Neural cell (in vitro differentiated cells): ENCODE data around the gene RADIL. TPM values are rescaled to one million over a fixed set of nuclear protein-coding genes. Genes with fewer than 3 reads are reported as not detected.
A peak's percentile ranks its signal among the peaks of the same experiment; 100 is the strongest.

Experiments used
- H2AFZ ChIP-seq: fragments of 200-600, 300-800 bp; sonication (generic), shearing (Covaris generic); 2 replicates; pipeline ENCODE4 v1.6.0; 2014; ENCODE audit warnings: low read depth, mild to moderate bottlenecking, antibody characterized with exemption, low read length, moderate library complexity
- H3F3A ChIP-seq: fragments of 200-600 bp; shearing (Covaris generic); 2 replicates; pipeline ENCODE4 v1.6.1; 2016; ENCODE audit warnings: mild to moderate bottlenecking, moderate library complexity, mixed read lengths, antibody characterized with exemption, low read length; ENCODE audit not compliant: insufficient read depth, poor library complexity, severe bottlenecking
- H3K27ac ChIP-seq: fragments of 200-600, 300-800 bp; sonication (generic), shearing (Covaris generic); 2 replicates; pipeline ENCODE4 v1.5.1; 2014; ENCODE audit warnings: mild to moderate bottlenecking, low read length, moderate library complexity
- H3K27me3 ChIP-seq: fragments of 300-800, 200-600 bp; sonication (generic), shearing (Covaris generic); 2 replicates; pipeline ENCODE4 v1.6.0; 2014; ENCODE audit warnings: mild to moderate bottlenecking, low read depth, low read length, moderate library complexity; ENCODE audit not compliant: insufficient read depth
- H3K36me3 ChIP-seq: fragments of 300-800, 200-600 bp; sonication (generic), shearing (Covaris generic); 2 replicates; pipeline ENCODE4 v1.5.1; 2014; ENCODE audit warnings: mild to moderate bottlenecking, antibody characterized with exemption, low read length, moderate library complexity; ENCODE audit not compliant: insufficient read depth
- H3K4me2 ChIP-seq: fragments of 300-800, 200-600 bp; sonication (generic), shearing (Covaris generic); 2 replicates; pipeline ENCODE4 v1.6.0; 2014; ENCODE audit warnings: mild to moderate bottlenecking, low read length
- H3K4me3 ChIP-seq: fragments of 300-800, 200-600 bp; sonication (generic), shearing (Covaris generic); 2 replicates; pipeline ENCODE4 v1.5.1; 2014; ENCODE audit warnings: mild to moderate bottlenecking, low read length, moderate library complexity
- H3K79me2 ChIP-seq: fragments of 200-600 bp; shearing (Covaris generic); replicated peaks from 2 replicates; pipeline ENCODE4 v1.6.0; 2014; ENCODE audit warnings: mild to moderate bottlenecking, low read length, moderate library complexity; ENCODE audit not compliant: insufficient read depth
- H3K9ac ChIP-seq: fragments of 300-800, 200-600 bp; sonication (generic), shearing (Covaris generic); 2 replicates; pipeline ENCODE4 v1.6.1; 2016; ENCODE audit warnings: mild to moderate bottlenecking, low read length, mixed read lengths
- H3K9me2 ChIP-seq: fragments of 200-600 bp; shearing (Covaris generic); 2 replicates; pipeline ENCODE4 v1.6.1; 2016; ENCODE audit warnings: mild to moderate bottlenecking, low read length, mixed read lengths; ENCODE audit not compliant: insufficient read depth
- H3K9me3 ChIP-seq: fragments of 200-600, 300-800 bp; sonication (generic), shearing (Covaris generic); 2 replicates; pipeline ENCODE4 v1.6.1; 2016; ENCODE audit warnings: mild to moderate bottlenecking, mixed run types, low read length, moderate library complexity, mixed read lengths
- H4K20me1 ChIP-seq: fragments of 200-600 bp; shearing (Covaris generic); 2 replicates; pipeline ENCODE4 v1.6.1; 2016; ENCODE audit warnings: mild to moderate bottlenecking, mixed run types; ENCODE audit not compliant: insufficient read depth
- EP300 ChIP-seq: fragments of 450-650 bp; conservative IDR thresholded peaks from 2 replicates; pipeline ENCODE4 v1.6.1; 2014; ENCODE audit warnings: antibody characterized with exemption, mild to moderate bottlenecking, moderate library complexity; ENCODE audit not compliant: poor library complexity, severe bottlenecking
- EZH2 ChIP-seq: fragments of 200-600, 300-800 bp; shearing (Covaris generic), sonication (generic); IDR thresholded peaks from 2 replicates; pipeline ENCODE4 v1.6.1; 2014; ENCODE audit warnings: antibody characterized with exemption, low read length, borderline replicate concordance, mild to moderate bottlenecking; ENCODE audit not compliant: insufficient read depth, poor library complexity, severe bottlenecking
- MXI1 ChIP-seq: fragments of 450-650 bp; conservative IDR thresholded peaks from 2 replicates; pipeline ENCODE4 v1.6.1; 2014; ENCODE audit warnings: antibody characterized with exemption, mild to moderate bottlenecking; ENCODE audit not compliant: poor library complexity, severe bottlenecking
- POLR2AphosphoS5 ChIP-seq: IDR thresholded peaks from 2 replicates; pipeline ENCODE4 v1.6.1; 2012
- RAD21 ChIP-seq: fragments of 450-650 bp; conservative IDR thresholded peaks from 2 replicates; pipeline ENCODE4 v1.6.1; 2014; ENCODE audit warnings: antibody characterized with exemption, mild to moderate bottlenecking, moderate library complexity
- REST ChIP-seq: IDR thresholded peaks from 2 replicates; pipeline ENCODE4 v1.6.1; 2012; ENCODE audit warnings: borderline replicate concordance
- SMC3 ChIP-seq: fragments of 450-650 bp; conservative IDR thresholded peaks from 2 replicates; pipeline ENCODE4 v1.6.1; 2014; ENCODE audit warnings: antibody characterized with exemption, mild to moderate bottlenecking, moderate library complexity; ENCODE audit not compliant: poor library complexity
- TAF1 ChIP-seq: IDR thresholded peaks from 2 replicates; pipeline ENCODE4 v1.6.1; 2012; ENCODE audit warnings: low read depth
- polyA minus RNA-seq: library from RNA; depleted of rRNA, polyadenylated mRNA; stranded (reverse); fragments of >200 nt; gene quantifications from 2 replicates; pipeline ENCODE4 v1.2.3, GENCODE V29; 2014
- polyA plus RNA-seq: library from polyadenylated mRNA; depleted of rRNA; stranded (reverse); fragments of >200 nt; gene quantifications from 2 replicates; pipeline ENCODE4 v1.2.3, GENCODE V29; 2014
- TF ChIP-seq, protein P1 (sequence below): fragments of 450-650 bp; IDR thresholded peaks from 2 replicates; pipeline ENCODE4 v1.5.1; 2014; ENCODE audit warnings: antibody characterized with exemption, mild to moderate bottlenecking, moderate library complexity; ENCODE audit not compliant: poor library complexity, severe bottlenecking

The RADIL gene
- polyA plus RNA-seq (4.1 and 6.6 TPM in 2 replicates), polyA minus RNA-seq (7.1 and 7.2 TPM in 2 replicates)

DNA sequence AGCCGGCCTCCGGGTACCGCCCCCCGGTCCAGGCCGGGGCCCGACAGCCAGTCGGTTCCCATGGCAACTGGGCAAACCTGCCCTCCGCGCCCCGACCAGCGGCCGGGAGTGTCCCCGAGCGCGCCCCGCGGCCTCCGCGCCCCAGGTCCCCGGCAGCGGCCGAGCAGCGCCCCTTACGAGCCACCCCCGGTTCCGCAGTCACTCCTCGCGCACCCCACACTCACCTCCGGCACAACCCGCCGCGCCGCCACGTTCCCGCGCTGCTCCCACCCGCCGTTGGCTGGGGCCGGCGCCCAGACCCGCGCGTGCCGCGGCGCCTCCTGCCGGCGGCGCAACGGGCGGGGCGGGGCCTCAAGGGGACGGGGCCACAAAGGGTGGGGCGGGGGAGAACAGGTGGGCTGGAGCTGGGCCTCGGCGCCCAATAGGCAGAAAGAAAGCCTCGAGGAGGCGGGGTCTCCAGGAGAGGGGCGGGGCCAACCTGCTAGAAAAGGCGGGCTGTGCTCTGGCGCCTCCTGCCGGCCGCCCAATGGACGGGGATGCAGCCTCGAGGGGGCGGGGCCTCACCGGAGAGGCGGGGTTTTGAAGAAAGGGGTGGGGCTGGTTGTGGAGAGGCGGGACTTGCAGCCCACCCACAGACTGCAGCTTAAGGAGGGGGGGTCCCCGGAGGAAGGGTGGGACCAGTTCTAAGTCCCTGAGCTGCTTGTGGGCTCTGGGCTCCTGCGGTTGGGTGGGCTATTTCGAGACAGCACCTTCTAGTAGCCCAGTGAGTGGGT, at the start of gene RADIL:
TSS of gene RADIL (minus strand) at position 345 of the 773 bp plus-strand sequence. CDS start 5,577 bp downstream, outside the sequence.
- no peaks in the 10 kb centered on the region for H3F3A ChIP-seq
- H3K9me2 ChIP-seq, result no peaks in the 10 kb centered on the region
- peak within 1 kb of the TSS; percentile 74 for H3K9ac ChIP-seq
- peak within 1 kb of the TSS; percentile 60 for H2AFZ ChIP-seq
- no peaks in the 10 kb centered on the region for H4K20me1 ChIP-seq
- no peaks in the 10 kb centered on the region for H3K36me3 ChIP-seq
- peak within 1 kb of the TSS; percentile 86 for H3K4me3 ChIP-seq
- H3K27me3 ChIP-seq, result no peaks in the 10 kb centered on the region
- peak; percentile 73 for TF ChIP-seq SMC3
- TF ChIP-seq, protein P1, sequence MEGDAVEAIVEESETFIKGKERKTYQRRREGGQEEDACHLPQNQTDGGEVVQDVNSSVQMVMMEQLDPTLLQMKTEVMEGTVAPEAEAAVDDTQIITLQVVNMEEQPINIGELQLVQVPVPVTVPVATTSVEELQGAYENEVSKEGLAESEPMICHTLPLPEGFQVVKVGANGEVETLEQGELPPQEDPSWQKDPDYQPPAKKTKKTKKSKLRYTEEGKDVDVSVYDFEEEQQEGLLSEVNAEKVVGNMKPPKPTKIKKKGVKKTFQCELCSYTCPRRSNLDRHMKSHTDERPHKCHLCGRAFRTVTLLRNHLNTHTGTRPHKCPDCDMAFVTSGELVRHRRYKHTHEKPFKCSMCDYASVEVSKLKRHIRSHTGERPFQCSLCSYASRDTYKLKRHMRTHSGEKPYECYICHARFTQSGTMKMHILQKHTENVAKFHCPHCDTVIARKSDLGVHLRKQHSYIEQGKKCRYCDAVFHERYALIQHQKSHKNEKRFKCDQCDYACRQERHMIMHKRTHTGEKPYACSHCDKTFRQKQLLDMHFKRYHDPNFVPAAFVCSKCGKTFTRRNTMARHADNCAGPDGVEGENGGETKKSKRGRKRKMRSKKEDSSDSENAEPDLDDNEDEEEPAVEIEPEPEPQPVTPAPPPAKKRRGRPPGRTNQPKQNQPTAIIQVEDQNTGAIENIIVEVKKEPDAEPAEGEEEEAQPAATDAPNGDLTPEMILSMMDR, result peak; percentile 90
- TF ChIP-seq REST, result no peak
- no peak for TF ChIP-seq TAF1
- TF ChIP-seq EZH2, result no peak
- TF ChIP-seq POLR2AphosphoS5, result peak; percentile 61
- TF ChIP-seq MXI1, result peak; percentile 90
- peak; percentile 74 for TF ChIP-seq RAD21
- TF ChIP-seq EP300, result no peak
- peaks cover 6% of the 10 kb centered on the region for H3K79me2 ChIP-seq
- H3K27ac ChIP-seq, result peak within 1 kb of the TSS; percentile 65
- H3K4me2 ChIP-seq, result peak within 1 kb of the TSS; percentile 97
- H3K9me3 ChIP-seq, result no peaks in the 10 kb centered on the region

GRCh38 chr7:4931943-4932342, 48.4 kb upstream of the RADIL start:
- H2AFZ ChIP-seq, result no peak overlapping the region
- no peak overlapping the region for H3K27ac ChIP-seq
- H3K4me3 ChIP-seq, result no peak overlapping the region
- no peaks in the 10 kb centered on the region for H3K36me3 ChIP-seq
- H3K79me2 ChIP-seq, result no peaks in the 10 kb centered on the region
- no peaks in the 10 kb centered on the region for H4K20me1 ChIP-seq
- TF ChIP-seq RAD21, result no peak
- TF ChIP-seq REST, result no peak
- no peak for TF ChIP-seq SMC3
- TF ChIP-seq EP300, result no peak
- no peak for TF ChIP-seq EZH2
- no peak for TF ChIP-seq MXI1
- TF ChIP-seq, protein P1, result no peak
- no peak for TF ChIP-seq POLR2AphosphoS5
- no peak for TF ChIP-seq TAF1
- H3K9me3 ChIP-seq, result no peaks in the 10 kb centered on the region
- no peaks in the 10 kb centered on the region for H3K27me3 ChIP-seq
- no peak overlapping the region for H3K9ac ChIP-seq
- H3K4me2 ChIP-seq, result no peak overlapping the region
- no peaks in the 10 kb centered on the region for H3F3A ChIP-seq
- no peaks in the 10 kb centered on the region for H3K9me2 ChIP-seq
